Astrocyte (in vitro differentiated cells and primary cell): ENCODE data around the gene ZNF784. TPM values are rescaled to one million over a fixed set of nuclear protein-coding genes. Genes with fewer than 3 reads are reported as not detected.

Experiments
- DNase-seq: peaks from one replicate; pipeline ENCODE4 v3.0.0-alpha.2; 2010; ENCODE audit warnings: low read depth
- FAIRE-seq: peaks from 2 replicates; lab custom pipeline; 2011; peaks lifted over from hg19 to GRCh38; lab: Jason Lieb, UNC
- H2AFZ ChIP-seq: 2 replicates; pipeline ENCODE4 v1.6.0; 2012; ENCODE audit warnings: low read depth, low read length, inconsistent platforms
- H3K27ac ChIP-seq: 2 replicates; pipeline ENCODE4 v1.5.1; 2011; ENCODE audit warnings: low read depth, low read length, inconsistent platforms
- H3K27me3 ChIP-seq: 2 replicates; pipeline ENCODE4 v1.6.0; 2011; ENCODE audit warnings: low read length, inconsistent platforms; ENCODE audit not compliant: insufficient read depth
- H3K36me3 ChIP-seq: 2 replicates; pipeline ENCODE4 v1.5.1; 2011; ENCODE audit warnings: low read length, inconsistent platforms; ENCODE audit not compliant: insufficient read depth
- H3K4me1 ChIP-seq: 2 replicates; pipeline ENCODE4 v1.5.1; 2011; ENCODE audit warnings: low read length, inconsistent platforms; ENCODE audit not compliant: insufficient read depth
- H3K4me2 ChIP-seq: 2 replicates; pipeline ENCODE4 v1.6.0; 2012; ENCODE audit warnings: low read length, inconsistent platforms
- H3K4me3 ChIP-seq: 2 replicates; pipeline ENCODE4 v1.5.1; 2011; ENCODE audit warnings: low read depth, mild to moderate bottlenecking, low read length, inconsistent platforms; ENCODE audit not compliant: insufficient read depth
- H3K79me2 ChIP-seq: 2 replicates; pipeline ENCODE4 v1.6.0; 2012; ENCODE audit warnings: mild to moderate bottlenecking, low read length, inconsistent platforms; ENCODE audit not compliant: insufficient read depth
- H3K9ac ChIP-seq: 2 replicates; pipeline ENCODE4 v1.6.0; 2012; ENCODE audit warnings: mild to moderate bottlenecking, low read length, inconsistent platforms
- H3K9me3 ChIP-seq: 2 replicates; pipeline ENCODE4 v1.5.1; 2012; ENCODE audit warnings: low read depth, mild to moderate bottlenecking, low read length, inconsistent platforms; ENCODE audit not compliant: insufficient read depth
- H4K20me1 ChIP-seq: 2 replicates; pipeline ENCODE4 v1.6.0; 2012; ENCODE audit warnings: low read length, inconsistent platforms; ENCODE audit not compliant: insufficient read depth
- H3K27ac Mint-ChIP-seq: one replicate; pipeline ENCODE4 v1.8.0; 2021; ENCODE audit warnings: mild to moderate bottlenecking, mixed read lengths; ENCODE audit not compliant: unreplicated experiment
- H3K27me3 Mint-ChIP-seq: one replicate; pipeline ENCODE4 v1.8.0; 2021; ENCODE audit warnings: low read depth, mixed read lengths; ENCODE audit not compliant: unreplicated experiment
- H3K36me3 Mint-ChIP-seq: one replicate; pipeline ENCODE4 v1.8.0; 2021; ENCODE audit warnings: low read depth, mixed read lengths; ENCODE audit not compliant: unreplicated experiment
- H3K4me1 Mint-ChIP-seq: one replicate; pipeline ENCODE4 v1.8.0; 2021; ENCODE audit warnings: low read depth, mixed read lengths; ENCODE audit not compliant: unreplicated experiment
- H3K4me3 Mint-ChIP-seq: one replicate; pipeline ENCODE4 v1.8.0; 2021; ENCODE audit warnings: mild to moderate bottlenecking, moderate library complexity, mixed read lengths; ENCODE audit not compliant: unreplicated experiment
- H3K9me3 Mint-ChIP-seq: one replicate; pipeline ENCODE4 v1.8.0; 2021; ENCODE audit warnings: mild to moderate bottlenecking, mixed read lengths; ENCODE audit not compliant: unreplicated experiment
- CTCF ChIP-seq: IDR thresholded peaks from 2 replicates; pipeline ENCODE4 v1.5.1; 2011; ENCODE audit warnings: low read depth, mild to moderate bottlenecking, inconsistent platforms, low read length, moderate library complexity; ENCODE audit not compliant: insufficient read depth
- EZH2 ChIP-seq: IDR thresholded peaks from 2 replicates; pipeline ENCODE4 v1.6.1; 2012; ENCODE audit warnings: mild to moderate bottlenecking, low read length, inconsistent platforms; ENCODE audit not compliant: insufficient read depth
- total RNA-seq: library from RNA; stranded (reverse); gene quantifications from 2 replicates; pipeline ENCODE4 v1.2.1, GENCODE V29; 2021

The ZNF784 gene
- total RNA-seq, 1 donor from 2014 or later, result 5.3 TPM

DNA sequence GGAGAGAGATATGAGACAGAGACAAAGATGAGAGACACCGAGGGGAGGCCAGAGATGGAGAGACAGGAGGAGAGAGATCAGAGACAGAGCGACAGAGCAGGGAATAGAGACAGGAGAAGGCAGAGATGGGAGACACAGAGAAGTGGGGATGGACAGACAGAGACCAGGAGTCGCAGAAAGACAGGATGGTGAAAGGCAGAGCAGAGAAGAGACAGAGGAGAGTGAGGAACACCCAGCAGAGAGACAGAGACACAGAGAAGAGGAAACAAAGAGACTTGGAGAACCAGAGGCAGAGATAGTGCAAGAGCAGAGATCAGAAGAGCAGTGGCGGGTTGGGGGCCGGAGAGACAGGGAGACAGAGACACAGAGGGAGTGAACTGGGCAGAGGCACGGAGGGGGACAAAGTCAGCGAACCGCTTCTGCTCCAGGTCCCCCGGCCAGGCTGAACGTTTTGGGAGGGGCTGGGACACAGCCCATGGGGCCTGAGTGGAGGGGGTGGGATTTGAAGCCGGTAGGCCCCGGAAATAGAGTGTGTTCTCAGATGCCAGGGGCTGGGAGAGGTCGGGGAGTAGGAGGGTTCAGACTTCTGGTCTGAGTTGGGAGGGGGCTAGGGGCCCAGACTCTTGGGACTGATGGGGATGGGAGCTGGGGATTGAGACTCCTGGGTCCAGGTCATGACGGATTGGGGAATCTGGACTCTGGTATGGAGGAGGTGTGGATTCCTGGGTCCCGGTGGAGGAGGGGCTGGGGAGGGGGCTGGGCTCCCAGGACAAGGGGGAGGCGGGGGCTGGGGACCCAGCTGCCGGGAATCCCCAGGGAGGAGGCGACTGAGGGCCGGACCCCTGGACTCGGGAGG lies 44.4 kb downstream of the ZNF784 start:
- Histone ChIP-seq H3K4me3 (peak overlapping the region; percentile 80), H2AFZ (peak overlapping the region; percentile 63), H3K9ac (peak overlapping the region; percentile 92), H4K20me1 (peaks cover 12% of the 10 kb centered on the region), H3K9me3 (no peaks in the 10 kb centered on the region), H3K4me1 (peaks cover 4% of the 10 kb centered on the region), H3K27me3 (no peaks in the 10 kb centered on the region), H3K4me2 (peak overlapping the region; percentile 99), H3K36me3 (peaks cover 5% of the 10 kb centered on the region), H3K79me2 (peaks cover 27% of the 10 kb centered on the region), H3K27ac (peak overlapping the region; percentile 90)
- H3K9me3 Mint-ChIP-seq, result no peaks in the 10 kb centered on the region
- no peak for FAIRE-seq
- DNase-seq, result no peak
- no peak for TF ChIP-seq CTCF
- TF ChIP-seq EZH2, result no peak
- peaks cover 25% of the 10 kb centered on the region for H3K4me1 Mint-ChIP-seq
- peak overlapping the region; percentile 96 for H3K4me3 Mint-ChIP-seq
- H3K27ac Mint-ChIP-seq, result peak overlapping the region; percentile 82
- H3K27me3 Mint-ChIP-seq, result no peaks in the 10 kb centered on the region
- H3K36me3 Mint-ChIP-seq, result peaks cover 14% of the 10 kb centered on the region

- H3K36me3 Mint-ChIP-seq, result peaks cover 14% of the 10 kb centered on the region
- peak overlapping the region; percentile 82 for H3K27ac Mint-ChIP-seq
- no peaks in the 10 kb centered on the region for H3K9me3 ChIP-seq
- peaks cover 5% of the 10 kb centered on the region for H3K36me3 ChIP-seq
- no peaks in the 10 kb centered on the region for H3K27me3 Mint-ChIP-seq
- peaks cover 27% of the 10 kb centered on the region for H3K79me2 ChIP-seq
- FAIRE-seq (no peak), DNase-seq (no peak)
- no peak overlapping the region for H2AFZ ChIP-seq
- H3K27ac ChIP-seq, result no peak overlapping the region
- H3K27me3 ChIP-seq, result no peaks in the 10 kb centered on the region
- peaks cover 25% of the 10 kb centered on the region for H3K4me1 Mint-ChIP-seq
- peak overlapping the region; percentile 99 for H3K4me2 ChIP-seq
- H3K9ac ChIP-seq, result peak overlapping the region; percentile 92
- peaks cover 4% of the 10 kb centered on the region for H3K4me1 ChIP-seq
- peaks cover 12% of the 10 kb centered on the region for H4K20me1 ChIP-seq
- peak overlapping the region; percentile 80 for H3K4me3 ChIP-seq
- peak overlapping the region; percentile 96 for H3K4me3 Mint-ChIP-seq
- TF ChIP-seq CTCF (no peak), EZH2 (no peak)
- H3K9me3 Mint-ChIP-seq, result no peaks in the 10 kb centered on the region
Measured at GRCh38 chr19:55578761-55579747, 45.3 kb downstream of the ZNF784 start.
